Measurements from ENCODE around the gene SLC26A11.
"Not testable (repeated sequence)": the region's sequence is repeated elsewhere in the genome, so short reads cannot be mapped to it uniquely, and the experiment has no call there.

Gene SLC26A11

GRCh38 chr17:80219013-80219762, 1.0 kb upstream of the SLC26A11 start:
- peak; percentile 94 to 95 for DNase-seq

DNA sequence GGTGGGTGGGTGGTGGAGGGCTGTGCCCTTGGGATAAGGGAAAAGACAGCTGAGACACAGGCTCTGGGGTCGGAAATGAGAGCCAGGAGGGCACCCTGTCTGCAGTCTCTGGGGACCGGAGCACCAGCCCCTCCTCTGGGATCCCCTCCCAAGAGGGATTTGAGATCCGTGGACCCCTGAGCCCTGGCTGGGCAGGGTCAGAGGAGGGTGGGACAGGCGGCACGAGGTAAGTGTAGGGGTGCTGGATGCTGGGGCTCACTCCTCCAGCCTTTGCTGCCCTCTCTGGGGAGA, 519 bp upstream of the SLC26A11 start:
- DNase-seq = no peak

DNA sequence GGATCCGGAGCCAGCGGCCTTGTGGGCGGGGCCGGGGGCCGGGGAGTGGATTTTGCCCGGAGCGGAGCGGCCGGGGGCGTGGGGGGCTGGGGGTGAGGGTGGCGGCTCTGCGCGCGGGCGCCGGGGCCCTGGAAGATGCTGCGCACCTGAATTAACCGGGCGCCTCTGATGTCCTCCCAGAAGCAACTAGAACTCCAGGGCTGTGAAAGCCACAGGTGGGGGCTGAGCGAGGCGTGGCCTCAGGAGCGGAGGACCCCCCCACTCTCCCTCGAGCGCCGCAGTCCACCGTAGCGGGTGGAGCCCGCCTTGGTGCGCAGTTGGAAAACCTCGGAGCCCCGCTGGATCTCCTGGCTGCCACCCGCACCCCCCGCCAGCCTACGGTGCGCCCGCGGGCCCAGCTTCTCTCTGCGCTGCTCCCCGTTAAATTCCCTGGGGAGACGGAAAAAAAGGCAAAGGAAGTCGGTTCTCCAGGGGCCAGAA, 549 bp downstream of the SLC26A11 start:
- peak in 1 of 2 donors; percentile 28 for DNase-seq

GRCh38 chr17:80221351-80222105, 1.3 kb downstream of the SLC26A11 start:
- no peak for DNase-seq

- DNase-seq = no peak
Observed at GRCh38 chr17:80222376-80223141, 2.3 kb downstream of the SLC26A11 start.

DNA sequence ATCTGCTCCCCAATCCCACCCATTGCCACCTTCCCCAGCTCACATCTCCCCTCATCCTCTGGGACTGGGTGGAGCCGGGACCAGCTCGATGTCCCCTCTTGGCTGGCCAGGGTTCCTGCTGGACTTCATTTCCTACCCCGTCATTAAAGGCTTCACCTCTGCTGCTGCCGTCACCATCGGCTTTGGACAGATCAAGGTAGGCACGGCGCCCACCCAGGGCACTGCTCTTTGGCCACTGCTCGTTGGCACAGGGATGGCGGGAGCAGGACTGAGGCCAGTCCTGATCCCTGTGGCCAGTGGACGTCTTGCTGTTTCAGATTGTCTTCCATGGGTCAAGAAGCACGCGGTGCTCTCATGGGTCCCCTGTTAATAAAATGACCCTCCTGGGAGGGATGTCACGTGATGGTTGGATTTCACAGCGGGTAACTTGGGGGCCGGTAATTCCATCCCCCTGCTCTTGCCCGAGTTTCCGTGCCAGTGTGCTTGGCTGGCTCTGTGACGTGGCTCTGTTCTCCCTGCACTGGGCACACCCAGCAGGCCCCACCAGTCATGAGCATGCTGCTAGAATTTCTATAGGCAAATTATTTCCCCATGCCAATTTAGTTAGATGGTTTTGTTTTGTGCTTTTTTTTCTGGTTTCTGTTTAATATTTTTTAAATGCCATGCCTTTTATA, 3.1 kb downstream of the SLC26A11 start:
- no peak for DNase-seq

DNA sequence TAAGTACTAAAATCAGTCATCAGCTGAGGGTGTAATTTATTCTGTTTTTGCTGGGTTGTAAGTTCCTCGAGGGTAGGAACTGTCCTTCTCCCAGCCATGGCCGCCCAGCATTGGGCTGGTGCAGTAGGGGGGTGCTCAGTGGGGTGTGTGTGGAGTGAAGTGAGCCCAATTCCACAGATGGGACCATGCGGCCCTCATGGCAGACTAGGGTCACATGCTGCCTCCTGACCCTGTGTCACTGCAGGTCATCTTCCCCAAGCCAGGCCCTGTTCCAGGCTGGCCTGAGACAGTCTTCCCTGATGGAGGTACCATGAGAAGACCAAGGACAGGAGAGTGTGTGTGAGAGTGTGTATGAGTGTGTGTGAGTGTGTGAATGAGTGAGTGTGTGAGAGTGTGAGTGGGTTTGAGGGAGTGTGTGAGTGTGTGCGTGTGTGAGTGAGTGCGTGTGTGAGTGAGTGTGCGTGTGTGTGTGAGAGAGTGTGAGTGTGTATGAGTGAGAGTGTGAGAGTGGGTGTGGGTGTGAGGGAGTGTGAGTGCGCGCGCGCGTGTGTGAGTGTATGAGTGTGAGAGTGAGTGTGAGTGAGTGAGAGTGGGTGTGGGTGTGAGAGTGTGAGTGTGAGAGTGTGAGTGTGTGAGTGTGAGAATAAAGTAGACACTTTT, 3.7 kb downstream of the SLC26A11 start:
- no peak for DNase-seq

GRCh38 chr17:80224683-80225082, 4.5 kb downstream of the SLC26A11 start:
- DNase-seq = no peak

GRCh38 chr17:80225230-80225629, 5.0 kb downstream of the SLC26A11 start:
- DNase-seq = no peak

DNA sequence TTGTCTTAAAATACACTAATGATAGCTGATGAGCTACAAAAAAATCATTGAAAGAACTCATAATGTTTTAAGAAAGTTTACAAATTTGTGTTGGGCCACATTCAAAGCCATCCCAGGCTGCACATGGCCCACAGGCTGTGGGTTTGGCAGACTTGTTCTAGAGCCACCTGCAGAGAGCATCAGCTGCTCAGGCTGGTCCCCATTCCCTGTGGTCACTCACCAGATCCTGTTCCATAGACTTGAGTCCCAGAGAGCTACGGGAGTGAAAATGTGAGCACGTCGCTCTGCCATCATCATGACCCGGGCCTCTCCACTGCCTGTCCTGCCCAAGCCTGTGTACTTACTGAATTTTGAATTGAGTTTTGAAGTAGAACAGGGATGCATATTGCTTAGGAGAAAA, 6.9 kb downstream of the SLC26A11 start:
- DNase-seq = no peak

GRCh38 chr17:80227666-80228065, 7.4 kb downstream of the SLC26A11 start:
- no peak for DNase-seq

GRCh38 chr17:80228477-80228876, 8.2 kb downstream of the SLC26A11 start:
- DNase-seq = no peak

DNA sequence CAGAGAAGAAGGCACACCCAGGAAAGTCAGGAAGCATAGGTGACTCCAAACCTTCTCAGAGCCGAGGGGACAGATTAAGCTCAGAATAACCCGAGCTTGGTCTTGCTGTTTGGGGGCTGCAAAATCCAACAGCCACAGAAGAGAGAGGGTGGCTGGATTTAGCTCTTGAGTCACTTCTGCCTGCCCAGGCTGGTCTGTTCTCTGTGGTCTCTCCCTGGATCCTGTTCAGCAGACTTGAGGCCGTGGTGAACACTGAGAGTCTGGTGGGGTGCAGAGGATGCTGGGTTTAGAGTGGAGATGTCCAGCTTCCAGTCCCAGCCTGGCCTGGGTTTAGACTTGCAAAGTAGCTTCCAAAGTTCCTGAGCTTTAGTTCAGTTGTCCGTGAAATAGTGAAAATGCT, 8.8 kb downstream of the SLC26A11 start:
- DNase-seq = no peak

DNA sequence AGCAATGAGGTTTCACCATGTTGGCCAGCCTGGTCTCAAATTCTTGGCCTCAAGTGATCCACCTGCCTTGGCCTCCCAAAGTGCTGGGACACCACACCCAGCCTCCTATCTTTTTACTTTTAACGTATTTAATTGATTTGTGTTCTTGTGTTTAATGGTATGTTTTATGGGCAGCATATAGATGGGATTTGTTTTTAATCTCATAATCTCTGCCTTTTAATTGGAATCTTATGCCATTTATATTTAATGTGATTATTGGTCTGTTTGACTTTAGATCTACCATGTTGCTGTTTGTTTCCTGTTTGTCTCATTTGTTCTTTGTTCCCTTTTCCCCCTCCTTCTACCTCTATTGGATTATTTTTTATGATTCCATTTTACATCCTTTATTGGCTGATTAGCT, 12.2 kb downstream of the SLC26A11 start:
- no peak for DNase-seq

GRCh38 chr17:80233202-80233601, 13.0 kb downstream of the SLC26A11 start:
- no peak for DNase-seq

DNA sequence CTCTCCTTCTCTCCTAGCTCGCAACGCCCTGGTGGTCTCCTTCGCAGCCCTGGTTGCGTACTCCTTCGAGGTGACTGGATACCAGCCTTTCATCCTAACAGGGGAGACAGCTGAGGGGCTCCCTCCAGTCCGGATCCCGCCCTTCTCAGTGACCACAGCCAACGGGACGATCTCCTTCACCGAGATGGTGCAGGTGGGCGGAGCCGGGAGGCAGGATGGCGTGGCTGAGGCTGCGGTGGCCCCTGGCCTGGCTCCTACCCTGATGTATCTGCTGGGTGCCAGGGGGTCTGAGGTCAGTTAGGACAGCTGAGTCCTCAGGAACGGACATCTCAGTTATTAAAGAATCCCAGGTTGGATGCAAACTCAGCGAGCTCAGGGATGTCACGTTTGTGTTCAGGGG, 16.7 kb downstream of the SLC26A11 start:
- DNase-seq = no peak

- no peak for DNase-seq
Observed at GRCh38 chr17:80237386-80237785, 17.2 kb downstream of the SLC26A11 start.

DNA sequence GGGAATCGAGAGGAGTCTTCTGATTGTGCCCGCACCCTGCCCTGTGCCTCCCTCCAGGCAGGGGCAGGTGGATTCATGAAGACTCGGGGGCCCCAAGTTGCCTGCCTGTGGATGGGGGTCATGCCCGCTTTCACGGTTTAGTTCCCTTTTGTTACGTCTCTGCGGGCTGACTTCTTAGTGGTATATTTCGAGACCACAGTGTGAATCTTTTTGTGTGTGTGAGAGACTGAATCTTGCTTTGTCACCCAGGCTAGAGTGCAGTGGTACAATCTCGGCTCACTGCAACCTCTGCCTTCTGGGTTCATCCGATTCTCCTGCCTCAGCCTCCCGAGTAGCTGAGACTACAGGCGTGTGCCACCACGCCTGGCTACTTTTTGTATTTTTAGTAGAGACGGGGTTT, 22.3 kb downstream of the SLC26A11 start:
- no peak for DNase-seq

DNA sequence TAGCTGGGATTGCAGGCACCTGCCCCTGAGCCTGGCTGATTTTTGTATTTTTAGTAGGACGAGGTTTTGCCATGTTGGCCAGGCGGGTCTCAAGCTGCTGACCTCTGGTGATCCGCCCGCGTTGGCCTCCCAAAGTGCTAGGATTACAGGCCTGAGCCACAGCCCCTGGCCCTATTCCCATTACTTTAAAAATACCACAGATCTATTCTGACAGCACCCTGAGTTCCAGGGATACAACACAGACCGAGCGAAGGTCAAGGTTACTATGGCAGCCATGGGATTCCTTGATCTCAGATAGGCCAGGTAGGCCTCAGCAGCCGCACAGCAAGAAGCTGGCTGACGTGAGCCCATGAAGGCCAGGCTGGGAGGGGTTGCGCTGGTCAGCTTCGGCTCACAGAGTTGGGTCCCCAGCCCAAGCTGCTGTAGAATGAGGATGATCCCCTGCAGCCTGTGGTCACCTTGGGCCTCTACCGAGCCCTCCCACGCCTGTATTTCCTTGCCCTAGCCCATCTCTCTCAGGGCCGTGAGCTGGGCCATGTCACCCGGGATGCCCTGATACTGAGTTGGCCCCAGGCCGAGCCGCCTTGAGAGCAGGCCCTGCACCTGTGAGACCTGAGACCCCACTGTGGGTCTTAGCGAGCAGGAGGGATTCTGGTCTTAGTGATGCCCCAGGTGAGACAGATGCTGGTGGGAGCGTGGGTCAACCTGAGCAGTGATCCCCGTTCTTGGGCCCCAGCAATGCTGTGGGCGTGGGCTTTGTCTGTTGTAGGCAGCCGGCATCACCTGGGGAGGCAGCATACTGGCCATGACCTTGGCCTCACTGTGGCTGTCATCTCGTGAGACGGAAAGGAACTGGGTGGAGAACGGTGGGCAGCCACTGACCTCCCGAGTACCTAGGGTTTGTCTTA, 23.6 kb downstream of the SLC26A11 start:
- DNase-seq = no peak

DNA sequence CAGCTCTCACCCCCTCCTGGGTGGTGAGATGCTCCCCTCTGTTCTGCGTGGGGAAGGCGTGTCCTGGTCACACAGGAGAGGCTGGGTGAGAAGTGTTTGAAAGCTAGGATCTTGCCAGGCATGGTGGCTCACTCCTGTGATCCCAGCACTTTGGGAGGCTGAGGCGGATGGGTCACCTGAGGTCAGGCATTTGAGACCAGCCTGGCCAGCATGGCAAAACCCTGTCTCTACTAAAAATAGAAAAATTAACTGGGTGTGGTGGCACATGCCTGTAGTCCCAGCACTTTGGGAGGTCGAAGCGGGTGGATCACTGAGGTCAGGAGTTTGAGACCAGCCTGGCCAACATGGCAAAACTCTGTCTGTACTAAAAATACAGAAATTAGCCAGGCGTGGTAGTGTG, 24.2 kb downstream of the SLC26A11 start:
- DNase-seq = not testable (repeated sequence)

DNA sequence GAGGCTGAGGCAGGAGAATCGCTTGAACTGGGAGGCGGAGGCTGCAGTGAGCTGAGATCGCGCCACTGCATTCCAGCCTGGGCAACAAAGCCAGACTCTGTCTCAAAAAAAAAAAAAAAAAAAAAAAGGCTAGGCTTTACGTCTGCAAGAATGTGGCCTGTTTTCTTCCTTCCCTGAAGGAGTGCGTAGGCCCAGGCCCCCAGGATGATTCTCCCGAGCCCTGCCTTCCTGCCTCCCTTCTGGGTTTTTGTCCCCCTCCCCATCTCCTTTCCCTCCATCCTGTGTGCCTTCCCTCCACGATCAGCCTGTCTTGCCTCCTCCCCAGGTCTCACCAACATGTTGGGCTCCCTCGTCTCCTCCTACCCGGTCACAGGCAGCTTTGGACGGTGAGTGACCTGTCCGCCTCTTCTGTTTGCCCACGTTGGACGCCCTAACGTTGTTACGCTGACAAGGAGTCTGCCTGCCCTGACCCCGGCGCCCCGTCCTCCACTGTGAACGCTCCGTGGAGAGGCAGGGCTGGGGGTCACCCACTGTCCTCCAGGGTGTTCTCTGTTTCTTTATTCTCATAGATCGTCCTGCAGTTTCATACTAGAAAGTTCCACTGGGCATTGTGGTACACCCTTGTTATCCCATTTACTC, 24.8 kb downstream of the SLC26A11 start:
- no peak for DNase-seq
